Fibroblast of lung (primary cell): ENCODE data around the gene ZEB2. TPM values are rescaled to one million over a fixed set of nuclear protein-coding genes. Genes with fewer than 3 reads are reported as not detected.

Experiments used
- DNase-seq, 2 donors: peaks; one replicate each; pipeline versions ENCODE4 v3.0.0 to v3.0.0-alpha.2; 2010; ENCODE audit warnings: low read depth in 2 of 2
- H2AFZ ChIP-seq: 2 replicates; pipeline ENCODE4 v1.5.1; 2012; ENCODE audit warnings: low read length, control low read depth, inconsistent platforms
- H3K27ac ChIP-seq: 2 replicates; pipeline ENCODE4 v1.5.1; 2011; ENCODE audit warnings: low read length, control low read depth; ENCODE audit not compliant: insufficient read depth
- H3K27me3 ChIP-seq: 2 replicates; pipeline ENCODE4 v1.5.1; 2011; ENCODE audit warnings: mild to moderate bottlenecking, low read length; ENCODE audit not compliant: control insufficient read depth, insufficient read depth
- H3K36me3 ChIP-seq: 2 replicates; pipeline ENCODE4 v1.5.1; 2011; ENCODE audit warnings: low read length; ENCODE audit not compliant: control insufficient read depth, insufficient read depth
- H3K4me1 ChIP-seq: 2 replicates; pipeline ENCODE4 v1.5.1; 2011; ENCODE audit warnings: low read length; ENCODE audit not compliant: control insufficient read depth, insufficient read depth; ENCODE audit errors: extremely low read depth
- H3K4me2 ChIP-seq: 2 replicates; pipeline ENCODE4 v1.5.1; 2011; ENCODE audit warnings: low read length, control low read depth; ENCODE audit not compliant: insufficient read depth; ENCODE audit errors: extremely low read depth
- H3K4me3 ChIP-seq, 4 experiments: fragments of 200-600 bp in 1 of 4; sonication (generic) in 1 of 4; replicated peaks in 1 of 4; 2 replicates each; pipeline ENCODE4 v1.5.1; 2011 to 2016; ENCODE audit warnings: low read length in 4 of 4, low read depth in 3 of 4, mild to moderate bottlenecking in 3 of 4, control low read depth in 2 of 4, inconsistent platforms in 1 of 4, mixed read lengths in 1 of 4; ENCODE audit not compliant: insufficient read depth in 1 of 4; ENCODE audit errors: control extremely low read depth in 1 of 4
- H3K79me2 ChIP-seq: 2 replicates; pipeline ENCODE4 v1.5.1; 2012; ENCODE audit warnings: mild to moderate bottlenecking, low read length, inconsistent platforms; ENCODE audit not compliant: control insufficient read depth, insufficient read depth
- H3K9ac ChIP-seq: 2 replicates; pipeline ENCODE4 v1.5.1; 2011; ENCODE audit warnings: mild to moderate bottlenecking, low read length, control low read depth; ENCODE audit not compliant: insufficient read depth
- H3K9me3 ChIP-seq: 2 replicates; pipeline ENCODE4 v1.5.1; 2012; ENCODE audit warnings: low read depth, low read length; ENCODE audit not compliant: control insufficient read depth, insufficient read depth
- H4K20me1 ChIP-seq: 2 replicates; pipeline ENCODE4 v1.5.1; 2011; ENCODE audit warnings: low read length; ENCODE audit not compliant: control insufficient read depth, insufficient read depth; ENCODE audit errors: extremely low read depth
- CTCF ChIP-seq, 2 donors: IDR thresholded peaks in 1 of 2; conservative IDR thresholded peaks in 1 of 2; 1 replicate in 1 of 2; 2 replicates in 1 of 2; pipeline ENCODE4 v1.5.1; 2011 to 2012; ENCODE audit warnings: low read length in 2 of 2, control low read depth in 1 of 2, inconsistent platforms in 1 of 2, low read depth in 1 of 2, mild to moderate bottlenecking in 1 of 2
- EZH2 ChIP-seq: IDR thresholded peaks from 2 replicates; pipeline ENCODE4 v1.5.1; 2012; ENCODE audit warnings: low read length, control low read depth, mild to moderate bottlenecking; ENCODE audit errors: missing control alignments
- polyA plus RNA-seq, 2 donors: library from polyadenylated mRNA; depleted of rRNA in 1 of 2; stranded (reverse) in 1 of 2; unstranded in 1 of 2; fragments of >200 nt; gene quantifications; 2 replicates each; pipeline ENCODE4 v1.2.1, GENCODE V29; 2011 to 2012; ENCODE audit warnings: missing spikeins in 1 of 2
- total RNA-seq: library from RNA; depleted of rRNA; stranded (reverse); fragments of >200 nt; gene quantifications from 2 replicates; pipeline ENCODE4 v1.2.1, GENCODE V29; 2014

The ZEB2 gene
- total and polyA plus RNA-seq, 2 donors (not counting 1 experiment from before 2014, with no cell fraction given): 91.0 to 130 TPM

GRCh38 chr2:144479659-144480058 is 40.3 kb downstream of the ZEB2 start:
- H4K20me1 ChIP-seq: no peaks in the 10 kb centered on the region
- H3K79me2 ChIP-seq: peaks cover 67% of the 10 kb centered on the region
- H3K4me3 ChIP-seq: no peak overlapping the region
- TF ChIP-seq EZH2 (no peak), CTCF (conservative IDR thresholded peaks at IDR 0.05 in 1 of 2, IDR thresholded peaks at IDR 0.05 in 1 of 2; ENCODE audit: low read depth in 1 of 2, low read length in 2 of 2) (no peak)
- no peaks in the 10 kb centered on the region for H3K9me3 ChIP-seq
- no peak for DNase-seq
- H3K36me3 ChIP-seq: no peaks in the 10 kb centered on the region
- H3K4me1 ChIP-seq: peaks cover 33% of the 10 kb centered on the region
- H2AFZ ChIP-seq: no peak overlapping the region
- no peak overlapping the region for H3K9ac ChIP-seq
- H3K27me3 ChIP-seq: no peaks in the 10 kb centered on the region
- peak overlapping the region; percentile 30 for H3K27ac ChIP-seq
- peak overlapping the region; percentile 48 for H3K4me2 ChIP-seq

- Histone ChIP-seq H3K79me2 (peaks cover 66% of the 10 kb centered on the region), H3K27ac (no peak overlapping the region), H3K36me3 (no peaks in the 10 kb centered on the region), H2AFZ (no peak overlapping the region), H3K4me2 (peak overlapping the region; percentile 88), H3K4me1 (peaks cover 33% of the 10 kb centered on the region), H3K9me3 (no peaks in the 10 kb centered on the region), H3K27me3 (no peaks in the 10 kb centered on the region), H3K4me3 (no peak overlapping the region), H3K9ac (no peak overlapping the region), H4K20me1 (no peaks in the 10 kb centered on the region)
- DNase-seq: peak; percentile 66 to 92
- TF ChIP-seq EZH2 (no peak), CTCF (conservative IDR thresholded peaks at IDR 0.05 in 1 of 2, IDR thresholded peaks at IDR 0.05 in 1 of 2; ENCODE audit: low read depth in 1 of 2, low read length in 2 of 2) (no peak)
These were observed 40.8 kb downstream of the ZEB2 start for GRCh38 chr2:144479138-144479537.

GRCh38 chr2:144477957-144478311 is 42.0 kb downstream of the ZEB2 start:
- H3K27ac ChIP-seq: peak overlapping the region; percentile 63
- peak overlapping the region in 3 of 4 experiments; percentile 1 to 38 (median 16) for H3K4me3 ChIP-seq
- DNase-seq: peak in 1 of 2 donors; percentile 58
- H3K9me3 ChIP-seq: no peaks in the 10 kb centered on the region
- H4K20me1 ChIP-seq: no peaks in the 10 kb centered on the region
- peaks cover 3% of the 10 kb centered on the region for H3K36me3 ChIP-seq
- H3K79me2 ChIP-seq: peaks cover 63% of the 10 kb centered on the region
- no peaks in the 10 kb centered on the region for H3K27me3 ChIP-seq
- peaks cover 34% of the 10 kb centered on the region for H3K4me1 ChIP-seq
- TF ChIP-seq CTCF (conservative IDR thresholded peaks at IDR 0.05 in 1 of 2, IDR thresholded peaks at IDR 0.05 in 1 of 2; ENCODE audit: low read depth in 1 of 2, low read length in 2 of 2) (no peak), EZH2 (no peak)
- peak overlapping the region; percentile 88 for H3K4me2 ChIP-seq
- H2AFZ ChIP-seq: no peak overlapping the region
- H3K9ac ChIP-seq: no peak overlapping the region
